ENCODE measurements around the gene CREB5. TPM values are rescaled to one million over a fixed set of nuclear protein-coding genes. Genes with fewer than 3 reads are reported as not detected.

The CREB5 gene
- total RNA-seq, 1 donor from 2014 or later: 8.9 TPM

- H3K4me1 ChIP-seq: no peaks in the 10 kb centered on the region
- H3K27me3 ChIP-seq: no peaks in the 10 kb centered on the region
- H3K4me3 ChIP-seq: no peak overlapping the region
- no peak for TF ChIP-seq CTCF (IDR thresholded peaks at IDR 0.05)
- H3K27ac ChIP-seq: no peak overlapping the region
- intact Hi-C loops (cut with DNase I): no loop called here
- H3K36me3 ChIP-seq: no peaks in the 10 kb centered on the region
- no peaks in the 10 kb centered on the region for H3K9me3 ChIP-seq
- no peak for DNase-seq
- ATAC-seq: peak; percentile 20
These were observed 61.4 kb downstream of the CREB5 start for GRCh38 chr7:28473571-28474281.

- Histone ChIP-seq H3K4me1 (no peaks in the 10 kb centered on the region), H3K27me3 (no peaks in the 10 kb centered on the region), H3K27ac (no peak overlapping the region), H3K9me3 (no peaks in the 10 kb centered on the region), H3K36me3 (no peaks in the 10 kb centered on the region), H3K4me3 (no peak overlapping the region)
- no peak for ATAC-seq
- no peak for TF ChIP-seq CTCF (IDR thresholded peaks at IDR 0.05)
- intact Hi-C loops (cut with DNase I): no loop called here
- DNase-seq: no peak
These were observed 61.9 kb downstream of the CREB5 start for GRCh38 chr7:28474282-28474638.

GRCh38 chr7:28474640-28475039, 62.3 kb downstream of the CREB5 start:
- DNase-seq: no peak
- Histone ChIP-seq H3K4me3 (no peak overlapping the region), H3K27me3 (no peaks in the 10 kb centered on the region), H3K27ac (no peak overlapping the region), H3K4me1 (no peaks in the 10 kb centered on the region), H3K36me3 (no peaks in the 10 kb centered on the region), H3K9me3 (no peaks in the 10 kb centered on the region)
- no peak for TF ChIP-seq CTCF (IDR thresholded peaks at IDR 0.05)
- intact Hi-C loops (cut with DNase I): no loop called here
- no peak for ATAC-seq

GRCh38 chr7:28477041-28477442, 64.7 kb downstream of the CREB5 start:
- TF ChIP-seq CTCF (IDR thresholded peaks at IDR 0.05): no peak
- Histone ChIP-seq H3K4me1 (no peaks in the 10 kb centered on the region), H3K4me3 (no peak overlapping the region), H3K36me3 (no peaks in the 10 kb centered on the region), H3K27me3 (no peaks in the 10 kb centered on the region), H3K9me3 (no peaks in the 10 kb centered on the region), H3K27ac (no peak overlapping the region)
- intact Hi-C loops (cut with DNase I): no loop called here
- no peak for DNase-seq
- peak; percentile 51 for ATAC-seq

- DNase-seq: no peak
- intact Hi-C loops (cut with DNase I): no loop called here
- Histone ChIP-seq H3K4me3 (no peak overlapping the region), H3K36me3 (no peaks in the 10 kb centered on the region), H3K4me1 (no peaks in the 10 kb centered on the region), H3K9me3 (no peaks in the 10 kb centered on the region), H3K27me3 (no peaks in the 10 kb centered on the region), H3K27ac (no peak overlapping the region)
- TF ChIP-seq CTCF (IDR thresholded peaks at IDR 0.05): no peak
- no peak for ATAC-seq
These were observed 66.3 kb downstream of the CREB5 start for GRCh38 chr7:28478656-28479055.

- Histone ChIP-seq H3K27me3 (no peaks in the 10 kb centered on the region), H3K27ac (no peak overlapping the region), H3K9me3 (no peaks in the 10 kb centered on the region), H3K36me3 (no peaks in the 10 kb centered on the region), H3K4me1 (no peaks in the 10 kb centered on the region), H3K4me3 (no peak overlapping the region)
- TF ChIP-seq CTCF (IDR thresholded peaks at IDR 0.05): no peak
- DNase-seq (no peak), ATAC-seq (no peak)
- intact Hi-C loops (cut with DNase I): no loop called here
These were observed 67.2 kb downstream of the CREB5 start for GRCh38 chr7:28479507-28479947.
